K562 (cell line): ENCODE results near the gene RYR1. TPM values are rescaled to one million over a fixed set of nuclear protein-coding genes. Genes with fewer than 3 reads are reported as not detected.

Experiments used
- ZNF431 ChIP-seq: sonication (generic); formaldehyde crosslinking; IDR thresholded peaks from 2 replicates; pipeline ENCODE4 v1.8.0; 2022; ENCODE audit warnings: mild to moderate bottlenecking, missing genetic modification reagents
- polyA plus RNA-seq, 8 experiments: library from polyadenylated mRNA; depleted of rRNA in 4 of 8; stranded (reverse) in 5 of 8; unstranded in 3 of 8; fragments of >200 nt; fragmentation: Nextera tagmentation in 2 of 8; fragmentation: Illumina TruSeq in 1 of 8; extraction: Ambion mirVana in 2 of 8; extraction: Trizol in 1 of 8; gene quantifications; 2 replicates each; pipeline versions ENCODE4 v1.2.1 to v1.2.3, GENCODE V29; 2011 to 2014; ENCODE audit warnings: inconsistent platforms in 1 of 8, missing spikeins in 1 of 8
- total RNA-seq, 7 experiments: library from RNA; depleted of rRNA in 6 of 7; stranded (reverse); fragments of >200 nt in 6 of 7; fragmentation: Illumina TruSeq in 2 of 7; extraction: Trizol in 2 of 7; gene quantifications; 2 replicates each; pipeline versions ENCODE4 v1.2.1 to v1.2.3, GENCODE V29; 2011 to 2021; ENCODE audit warnings: low replicate concordance in 1 of 7
- TF ChIP-seq, protein P1 (sequence below), 2 experiments: fragments of 450-650 bp in 1 of 2; sonication (generic) in 1 of 2; formaldehyde crosslinking in 1 of 2; IDR thresholded peaks; 2 replicates each; pipeline versions ENCODE4 v1.7.1 to v1.9.0; 2016 to 2022; ENCODE audit warnings: inconsistent platforms in 1 of 2, mild to moderate bottlenecking in 1 of 2, missing genetic modification reagents in 1 of 2

RYR1 gene
- total and polyA plus RNA-seq, 9 of the 15 experiments (the other 6 are each of a cell fraction or from before 2014, with no cell fraction given): 0.11 to 7.4 (median 3.7) TPM

- TF ChIP-seq ZNF431: no peak
- TF ChIP-seq, protein P1, sequence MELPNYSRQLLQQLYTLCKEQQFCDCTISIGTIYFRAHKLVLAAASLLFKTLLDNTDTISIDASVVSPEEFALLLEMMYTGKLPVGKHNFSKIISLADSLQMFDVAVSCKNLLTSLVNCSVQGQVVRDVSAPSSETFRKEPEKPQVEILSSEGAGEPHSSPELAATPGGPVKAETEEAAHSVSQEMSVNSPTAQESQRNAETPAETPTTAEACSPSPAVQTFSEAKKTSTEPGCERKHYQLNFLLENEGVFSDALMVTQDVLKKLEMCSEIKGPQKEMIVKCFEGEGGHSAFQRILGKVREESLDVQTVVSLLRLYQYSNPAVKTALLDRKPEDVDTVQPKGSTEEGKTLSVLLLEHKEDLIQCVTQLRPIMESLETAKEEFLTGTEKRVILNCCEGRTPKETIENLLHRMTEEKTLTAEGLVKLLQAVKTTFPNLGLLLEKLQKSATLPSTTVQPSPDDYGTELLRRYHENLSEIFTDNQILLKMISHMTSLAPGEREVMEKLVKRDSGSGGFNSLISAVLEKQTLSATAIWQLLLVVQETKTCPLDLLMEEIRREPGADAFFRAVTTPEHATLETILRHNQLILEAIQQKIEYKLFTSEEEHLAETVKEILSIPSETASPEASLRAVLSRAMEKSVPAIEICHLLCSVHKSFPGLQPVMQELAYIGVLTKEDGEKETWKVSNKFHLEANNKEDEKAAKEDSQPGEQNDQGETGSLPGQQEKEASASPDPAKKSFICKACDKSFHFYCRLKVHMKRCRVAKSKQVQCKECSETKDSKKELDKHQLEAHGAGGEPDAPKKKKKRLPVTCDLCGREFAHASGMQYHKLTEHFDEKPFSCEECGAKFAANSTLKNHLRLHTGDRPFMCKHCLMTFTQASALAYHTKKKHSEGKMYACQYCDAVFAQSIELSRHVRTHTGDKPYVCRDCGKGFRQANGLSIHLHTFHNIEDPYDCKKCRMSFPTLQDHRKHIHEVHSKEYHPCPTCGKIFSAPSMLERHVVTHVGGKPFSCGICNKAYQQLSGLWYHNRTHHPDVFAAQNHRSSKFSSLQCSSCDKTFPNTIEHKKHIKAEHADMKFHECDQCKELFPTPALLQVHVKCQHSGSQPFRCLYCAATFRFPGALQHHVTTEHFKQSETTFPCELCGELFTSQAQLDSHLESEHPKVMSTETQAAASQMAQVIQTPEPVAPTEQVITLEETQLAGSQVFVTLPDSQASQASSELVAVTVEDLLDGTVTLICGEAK (IDR thresholded peaks at IDR 0.05): no peak
- TF ChIP-seq, protein P1 (CRISPR knock-in tag; IDR thresholded peaks at IDR 0.05): no peak
Observed at GRCh38 chr19:38443458-38443999, 10.0 kb downstream of the RYR1 start (continued).
